H1 (cell line): Measurements from ENCODE around the gene MAGI1. TPM values are rescaled to one million over a fixed set of nuclear protein-coding genes. Genes with fewer than 3 reads are reported as not detected.

Source experiments
- CHD7 ChIP-seq: fragments of 300-600 bp; sonication (generic); IDR thresholded peaks from 2 replicates; pipeline ENCODE4 v1.7.1; 2012; ENCODE audit warnings: low read length, moderate library complexity, mild to moderate bottlenecking, inconsistent platforms; ENCODE audit not compliant: insufficient replicate concordance
- CREB1 ChIP-seq: IDR thresholded peaks from 2 replicates; pipeline ENCODE4 v1.6.1; 2012; ENCODE audit warnings: inconsistent platforms
- GABPA ChIP-seq: IDR thresholded peaks from 2 replicates; pipeline ENCODE4 v1.6.1; 2011; ENCODE audit warnings: mild to moderate bottlenecking, low read length, moderate library complexity, borderline replicate concordance; ENCODE audit not compliant: insufficient read depth
- JUND ChIP-seq: IDR thresholded peaks from 2 replicates; pipeline ENCODE4 v1.6.1; 2011; ENCODE audit warnings: mild to moderate bottlenecking, improper control_type of control experiment, low read length
- POLR2A ChIP-seq, 2 experiments: IDR thresholded peaks; 1 replicate in 1 of 2; 2 replicates in 1 of 2; pipeline ENCODE4 v1.6.1; 2011; ENCODE audit warnings: low read depth in 2 of 2, low read length in 2 of 2, mild to moderate bottlenecking in 2 of 2; ENCODE audit errors: control extremely low read depth in 1 of 2
- RAD21 ChIP-seq, 2 experiments: IDR thresholded peaks in 1 of 2; conservative IDR thresholded peaks in 1 of 2; 2 replicates each; pipeline ENCODE4 v1.6.1; 2011; ENCODE audit warnings: low read depth in 2 of 2, low read length in 2 of 2, improper control_type of control experiment in 1 of 2, inconsistent platforms in 1 of 2, mild to moderate bottlenecking in 1 of 2, moderate library complexity in 1 of 2
- RBBP5 ChIP-seq: IDR thresholded peaks from 2 replicates; pipeline ENCODE4 v1.7.1; 2012; ENCODE audit warnings: low read depth, mild to moderate bottlenecking, inconsistent platforms, low read length, moderate library complexity, borderline replicate concordance
- SIX5 ChIP-seq: IDR thresholded peaks from 2 replicates; pipeline ENCODE4 v1.6.1; 2011; ENCODE audit warnings: mild to moderate bottlenecking, low read depth, low read length
- SUZ12 ChIP-seq: fragments of 200-600 bp; sonication (generic); IDR thresholded peaks from 2 replicates; pipeline ENCODE4 v1.6.1; 2012; ENCODE audit warnings: mild to moderate bottlenecking, inconsistent platforms, low read length, moderate library complexity, mixed read lengths
- TBP ChIP-seq: IDR thresholded peaks from 2 replicates; pipeline ENCODE4 v1.6.1; 2011; ENCODE audit warnings: low read depth, low read length, improper control_type of control experiment
- TCF12 ChIP-seq: IDR thresholded peaks from 2 replicates; pipeline ENCODE4 v1.6.1; 2011; ENCODE audit warnings: low read depth, mild to moderate bottlenecking, low read length
- polyA plus RNA-seq, 7 experiments: library from polyadenylated mRNA; depleted of rRNA in 3 of 7; stranded (reverse) in 5 of 7; unstranded in 2 of 7; fragments of >200 nt in 5 of 7; fragments of 200-250 nt in 2 of 7; gene quantifications; 1 replicate in 5 of 7; 2 replicates in 1 of 7; 4 replicates in 1 of 7; pipeline versions ENCODE4 v1.2.1 to v1.2.3, GENCODE V29; 2011 to 2013; ENCODE audit warnings: missing spikeins in 2 of 7, mixed read lengths in 2 of 7
- total RNA-seq: library from RNA; stranded (reverse); fragmentation: NEBNext Ultra II Directional; extraction: Animal tissue kit (Norgen Biotek cat#: 25700); gene quantifications from 2 replicates; pipeline ENCODE4 v1.2.1, GENCODE V29; 2021

Gene MAGI1
- total and polyA plus RNA-seq, 2 of the 8 experiments (the other 6 are each of a cell fraction or from before 2014, with no cell fraction given) = 19.8 to 78.0 TPM

GRCh38 chr3:65953301-65953812, 85.4 kb downstream of the MAGI1 start (continued):
- peak; percentile 53 for TF ChIP-seq CHD7
- peak; percentile 66; the same call in 1 of the 2 replicates for TF ChIP-seq RBBP5
- peak; percentile 61; the same call in 1 of the 2 replicates for TF ChIP-seq TBP
- TF ChIP-seq CREB1 = peak; percentile 13
- TF ChIP-seq SIX5 = no peak
- TF ChIP-seq GABPA = no peak
- 0 out of 4 replicates have a peak, but pooled peaks of 1 of the 2 experiments have one; percentile 7 for TF ChIP-seq RAD21 (IDR thresholded peaks at IDR 0.05 in 1 of 2, conservative IDR thresholded peaks at IDR 0.05 in 1 of 2; ENCODE audit: low read depth in 2 of 2, low read length in 2 of 2)
- TF ChIP-seq TCF12 = peak; percentile 99
- no peak for TF ChIP-seq SUZ12
- TF ChIP-seq POLR2A (IDR thresholded peaks at IDR 0.05; ENCODE audit: control extremely low read depth in 1 of 2, low read depth in 2 of 2, low read length in 2 of 2) = peak; percentile 43 to 56
- TF ChIP-seq JUND = peak; percentile 17; the same call in 1 of the 2 replicates
